ENCODE measurements around the gene TLE4. TPM values are rescaled to one million over a fixed set of nuclear protein-coding genes. Genes with fewer than 3 reads are reported as not detected.

TLE4 gene
- polyA plus RNA-seq, 1 of the 3 experiments (the other 2 are of a cell fraction), result 40.4 TPM

DNA sequence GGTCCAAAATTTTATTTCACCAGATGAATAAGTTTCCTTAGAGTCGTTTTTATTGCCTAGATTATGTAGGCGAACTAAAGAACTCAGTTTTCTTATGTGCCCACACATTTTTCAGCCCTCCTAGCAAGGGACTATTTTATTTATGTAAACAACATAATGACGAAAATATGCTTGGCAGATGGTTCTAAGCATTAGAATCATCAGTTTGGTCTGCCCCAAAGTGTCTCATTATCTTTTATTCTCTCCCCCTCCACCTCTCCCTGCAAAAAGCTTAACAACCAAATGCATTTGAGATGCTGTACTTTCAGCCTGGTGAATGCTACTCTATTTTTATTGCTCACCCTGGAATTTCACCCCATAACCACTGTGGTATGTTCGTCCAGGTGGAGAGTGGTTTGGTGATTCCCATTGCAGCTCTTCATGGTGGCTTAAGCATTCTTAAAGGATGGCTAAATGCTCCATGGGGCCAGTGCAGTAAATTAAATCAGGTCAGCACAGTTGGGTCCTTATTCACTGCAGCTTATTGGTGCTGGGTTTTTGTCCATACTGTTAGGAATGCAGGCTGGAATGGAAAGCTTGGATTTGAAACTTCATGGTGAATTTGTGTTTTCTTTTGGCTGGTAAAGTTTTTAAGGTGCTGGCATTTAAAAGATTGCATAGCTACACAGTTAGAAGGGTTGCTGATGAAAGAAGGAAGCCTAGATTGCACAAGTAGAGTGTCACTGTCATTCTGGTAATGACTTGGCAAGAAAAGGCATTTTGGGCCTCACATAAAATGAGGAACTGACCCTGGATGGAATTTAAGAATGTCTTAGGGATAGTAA lies 39.2 kb downstream of the TLE4 start (continued):
- TF ChIP-seq, protein P1, sequence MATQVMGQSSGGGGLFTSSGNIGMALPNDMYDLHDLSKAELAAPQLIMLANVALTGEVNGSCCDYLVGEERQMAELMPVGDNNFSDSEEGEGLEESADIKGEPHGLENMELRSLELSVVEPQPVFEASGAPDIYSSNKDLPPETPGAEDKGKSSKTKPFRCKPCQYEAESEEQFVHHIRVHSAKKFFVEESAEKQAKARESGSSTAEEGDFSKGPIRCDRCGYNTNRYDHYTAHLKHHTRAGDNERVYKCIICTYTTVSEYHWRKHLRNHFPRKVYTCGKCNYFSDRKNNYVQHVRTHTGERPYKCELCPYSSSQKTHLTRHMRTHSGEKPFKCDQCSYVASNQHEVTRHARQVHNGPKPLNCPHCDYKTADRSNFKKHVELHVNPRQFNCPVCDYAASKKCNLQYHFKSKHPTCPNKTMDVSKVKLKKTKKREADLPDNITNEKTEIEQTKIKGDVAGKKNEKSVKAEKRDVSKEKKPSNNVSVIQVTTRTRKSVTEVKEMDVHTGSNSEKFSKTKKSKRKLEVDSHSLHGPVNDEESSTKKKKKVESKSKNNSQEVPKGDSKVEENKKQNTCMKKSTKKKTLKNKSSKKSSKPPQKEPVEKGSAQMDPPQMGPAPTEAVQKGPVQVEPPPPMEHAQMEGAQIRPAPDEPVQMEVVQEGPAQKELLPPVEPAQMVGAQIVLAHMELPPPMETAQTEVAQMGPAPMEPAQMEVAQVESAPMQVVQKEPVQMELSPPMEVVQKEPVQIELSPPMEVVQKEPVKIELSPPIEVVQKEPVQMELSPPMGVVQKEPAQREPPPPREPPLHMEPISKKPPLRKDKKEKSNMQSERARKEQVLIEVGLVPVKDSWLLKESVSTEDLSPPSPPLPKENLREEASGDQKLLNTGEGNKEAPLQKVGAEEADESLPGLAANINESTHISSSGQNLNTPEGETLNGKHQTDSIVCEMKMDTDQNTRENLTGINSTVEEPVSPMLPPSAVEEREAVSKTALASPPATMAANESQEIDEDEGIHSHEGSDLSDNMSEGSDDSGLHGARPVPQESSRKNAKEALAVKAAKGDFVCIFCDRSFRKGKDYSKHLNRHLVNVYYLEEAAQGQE (IDR thresholded peaks at IDR 0.05; ENCODE audit: low read depth, low read length), result peak; percentile 64; the same call in 1 of the 2 replicates
- no peak for TF ChIP-seq ELF1 (IDR thresholded peaks at IDR 0.05)

DNA sequence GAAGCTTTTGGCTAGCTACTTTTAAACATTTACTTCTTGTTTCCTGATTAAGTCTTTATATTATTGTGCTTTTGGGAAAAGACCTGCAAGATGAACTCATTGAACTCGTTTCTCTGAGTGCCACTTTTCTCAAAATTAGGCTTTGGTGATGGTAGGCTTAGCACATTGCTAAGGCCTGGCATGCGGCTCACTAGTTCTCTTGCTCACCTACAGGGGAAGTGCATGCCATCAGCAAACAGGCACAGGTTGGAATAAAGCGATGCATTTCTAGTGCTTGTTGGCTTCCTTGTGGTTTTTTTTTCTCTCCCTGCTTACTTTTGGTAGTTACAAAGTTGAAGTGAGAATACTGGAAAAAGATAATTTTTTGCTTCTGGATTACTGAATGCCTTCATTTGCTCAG lies 41.4 kb downstream of the TLE4 start:
- Histone ChIP-seq H3K4me2 (no peak overlapping the region), H2AFZ (ENCODE audit: low read depth) (no peak overlapping the region), H3K9ac (no peak overlapping the region), H3K27me3 (ENCODE audit: insufficient read depth) (no peaks in the 10 kb centered on the region), H3K9me2 (no peaks in the 10 kb centered on the region), H3K36me3 (replicated peaks in 1 of 2; ENCODE audit: control insufficient read depth in 1 of 2, insufficient read depth in 2 of 2, low read length in 1 of 2) (peaks cover 18 to 35% of the 10 kb centered on the region in 2 experiments), H3F3A (replicated peaks; ENCODE audit: insufficient read depth) (peaks cover 49% of the 10 kb centered on the region), H3K4me3 (ENCODE audit: low read depth in 2 of 2, low read length in 1 of 2) (no peak overlapping the region), H3K9me3 (no peaks in the 10 kb centered on the region), H3K79me2 (ENCODE audit: insufficient read depth) (peaks cover 97% of the 10 kb centered on the region), H4K20me1 (ENCODE audit: insufficient read depth) (peaks cover 60% of the 10 kb centered on the region), H3K4me1 (ENCODE audit: control insufficient read depth in 1 of 2, insufficient read depth in 2 of 2, low read depth in 1 of 2, low read length in 1 of 2) (peaks cover 48 to 62% of the 10 kb centered on the region in 2 experiments), H3K27ac (ENCODE audit: low read depth in 2 of 2, low read length in 1 of 2) (peak overlapping the region; percentile 89 to 97; a peak in 3 of 4 replicates)
- TF ChIP-seq TAF1 (IDR thresholded peaks at IDR 0.05; ENCODE audit: borderline replicate concordance, low read depth, low read length) (no peak), SMC3 (IDR thresholded peaks at IDR 0.05; ENCODE audit: low read depth, low read length) (no peak), RFX5 (IDR thresholded peaks at IDR 0.05; ENCODE audit: low read length) (no peak), FOSL2 (IDR thresholded peaks at IDR 0.05; ENCODE audit: borderline replicate concordance, low read depth) (no peak), EP300 (IDR thresholded peaks at IDR 0.05; ENCODE audit: borderline replicate concordance in 1 of 2, low read depth in 1 of 2, low read length in 1 of 2) (no peak), MEF2A (IDR thresholded peaks at IDR 0.05; ENCODE audit: borderline replicate concordance, low read depth) (no peak), CHD2 (IDR thresholded peaks at IDR 0.05; ENCODE audit: low read length, partially characterized antibody) (no peak)
- TF ChIP-seq, protein P2, sequence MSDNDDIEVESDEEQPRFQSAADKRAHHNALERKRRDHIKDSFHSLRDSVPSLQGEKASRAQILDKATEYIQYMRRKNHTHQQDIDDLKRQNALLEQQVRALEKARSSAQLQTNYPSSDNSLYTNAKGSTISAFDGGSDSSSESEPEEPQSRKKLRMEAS (IDR thresholded peaks at IDR 0.05; ENCODE audit: low read depth), result no peak
- CTCF ChIA-PET, result interaction anchor here (0.6 to 1.4 kb wide), 3 partner anchors 10 to 26 kb away, joined by 3 to 5 read pairs (median 3); no protein-coding TSS in a partner anchor
- WGBS (ENCODE audit: low lambda C conversion rate), result 93% methylated on average over 3 of the region's 3 CpGs
- no peak for DNase-seq
- POLR2A ChIA-PET, result interaction anchor here (1.0 kb wide), 1 partner anchor 33 kb away, joined by 3 read pairs; no protein-coding TSS in a partner anchor

Data from SK-N-SH (cell line).